Cardiac fibroblast (primary cell): ENCODE data around the gene LSM5.

Experiments
- DNase-seq, 2 donors: peaks; one replicate each; pipeline versions ENCODE4 v3.0.0 to v3.0.0-alpha.2; 2010; ENCODE audit warnings: low read depth in 2 of 2
- H3K4me3 ChIP-seq, 2 donors: replicated peaks in 1 of 2; 1 replicate in 1 of 2; 2 replicates in 1 of 2; pipeline ENCODE4 v1.5.1; 2011; ENCODE audit warnings: low read depth in 2 of 2, low read length in 2 of 2, mild to moderate bottlenecking in 2 of 2, moderate library complexity in 1 of 2
- TF ChIP-seq, protein P1 (sequence below): IDR thresholded peaks from one replicate; pipeline ENCODE4 v1.5.1; 2011; ENCODE audit warnings: low read depth, mild to moderate bottlenecking, low read length, inconsistent platforms

Gene LSM5

DNA sequence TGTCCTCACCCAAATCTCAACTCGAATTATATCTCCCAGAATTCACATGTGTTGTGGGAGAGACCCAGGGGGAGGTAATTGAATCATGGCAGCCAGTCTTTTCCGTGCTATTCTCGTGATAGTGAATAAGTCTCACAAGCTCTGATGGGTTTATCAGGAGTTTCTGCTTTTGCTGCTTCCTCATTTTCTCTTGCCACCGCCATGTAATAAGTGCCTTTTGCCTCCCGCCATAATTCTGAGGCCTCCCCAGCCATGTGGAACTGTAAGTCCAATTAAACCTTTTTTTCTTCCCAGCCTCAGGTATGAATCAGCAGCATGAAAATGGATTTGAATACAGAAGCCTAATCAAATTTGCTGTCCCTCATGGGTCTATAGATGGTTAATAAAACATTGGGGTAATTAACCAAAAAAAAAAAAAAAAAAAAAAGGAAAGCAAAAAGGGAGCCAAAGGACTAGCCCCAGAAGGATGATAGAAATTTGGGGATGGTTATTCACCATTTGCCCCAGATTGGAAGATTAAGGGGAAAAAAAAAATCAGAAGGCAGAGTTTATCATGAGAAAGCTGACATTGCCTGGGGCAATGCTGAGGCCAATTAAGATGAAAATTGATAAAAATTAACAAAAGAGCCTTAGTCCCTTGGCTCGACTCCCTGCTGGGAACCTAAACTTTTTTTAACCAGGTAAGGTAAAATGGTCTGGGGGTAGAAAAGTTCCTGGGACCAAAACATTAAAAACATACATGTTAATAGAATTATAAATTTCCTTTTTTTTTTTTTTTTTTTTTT lies 32.8 kb upstream of the LSM5 start:
- no peak for DNase-seq
- TF ChIP-seq, protein P1, sequence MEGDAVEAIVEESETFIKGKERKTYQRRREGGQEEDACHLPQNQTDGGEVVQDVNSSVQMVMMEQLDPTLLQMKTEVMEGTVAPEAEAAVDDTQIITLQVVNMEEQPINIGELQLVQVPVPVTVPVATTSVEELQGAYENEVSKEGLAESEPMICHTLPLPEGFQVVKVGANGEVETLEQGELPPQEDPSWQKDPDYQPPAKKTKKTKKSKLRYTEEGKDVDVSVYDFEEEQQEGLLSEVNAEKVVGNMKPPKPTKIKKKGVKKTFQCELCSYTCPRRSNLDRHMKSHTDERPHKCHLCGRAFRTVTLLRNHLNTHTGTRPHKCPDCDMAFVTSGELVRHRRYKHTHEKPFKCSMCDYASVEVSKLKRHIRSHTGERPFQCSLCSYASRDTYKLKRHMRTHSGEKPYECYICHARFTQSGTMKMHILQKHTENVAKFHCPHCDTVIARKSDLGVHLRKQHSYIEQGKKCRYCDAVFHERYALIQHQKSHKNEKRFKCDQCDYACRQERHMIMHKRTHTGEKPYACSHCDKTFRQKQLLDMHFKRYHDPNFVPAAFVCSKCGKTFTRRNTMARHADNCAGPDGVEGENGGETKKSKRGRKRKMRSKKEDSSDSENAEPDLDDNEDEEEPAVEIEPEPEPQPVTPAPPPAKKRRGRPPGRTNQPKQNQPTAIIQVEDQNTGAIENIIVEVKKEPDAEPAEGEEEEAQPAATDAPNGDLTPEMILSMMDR, result no peak

DNA sequence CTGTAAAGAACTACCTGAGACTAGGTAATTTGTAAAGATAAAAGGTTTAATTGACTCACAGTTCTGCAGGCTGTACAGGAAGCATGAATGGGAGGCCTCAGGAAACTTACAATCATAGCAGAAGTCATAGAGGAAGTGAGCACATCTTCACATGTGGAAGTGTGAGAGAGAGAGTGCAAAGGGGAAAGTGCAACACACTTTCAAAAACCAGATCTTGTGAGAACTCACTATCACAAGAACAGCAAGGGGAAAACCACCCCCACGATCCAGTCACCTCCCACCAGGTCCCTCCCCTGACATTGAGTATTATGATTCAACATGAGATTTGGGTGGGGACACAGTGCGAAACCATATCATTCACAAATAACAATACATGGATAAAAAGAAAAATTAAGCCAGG lies 29.6 kb upstream of the LSM5 start:
- DNase-seq, result no peak
- no peak overlapping the region for H3K4me3 ChIP-seq
- TF ChIP-seq, protein P1, result no peak

More for the DNA sequence above, 32.8 kb upstream of the LSM5 start:
- no peak overlapping the region for H3K4me3 ChIP-seq

DNA sequence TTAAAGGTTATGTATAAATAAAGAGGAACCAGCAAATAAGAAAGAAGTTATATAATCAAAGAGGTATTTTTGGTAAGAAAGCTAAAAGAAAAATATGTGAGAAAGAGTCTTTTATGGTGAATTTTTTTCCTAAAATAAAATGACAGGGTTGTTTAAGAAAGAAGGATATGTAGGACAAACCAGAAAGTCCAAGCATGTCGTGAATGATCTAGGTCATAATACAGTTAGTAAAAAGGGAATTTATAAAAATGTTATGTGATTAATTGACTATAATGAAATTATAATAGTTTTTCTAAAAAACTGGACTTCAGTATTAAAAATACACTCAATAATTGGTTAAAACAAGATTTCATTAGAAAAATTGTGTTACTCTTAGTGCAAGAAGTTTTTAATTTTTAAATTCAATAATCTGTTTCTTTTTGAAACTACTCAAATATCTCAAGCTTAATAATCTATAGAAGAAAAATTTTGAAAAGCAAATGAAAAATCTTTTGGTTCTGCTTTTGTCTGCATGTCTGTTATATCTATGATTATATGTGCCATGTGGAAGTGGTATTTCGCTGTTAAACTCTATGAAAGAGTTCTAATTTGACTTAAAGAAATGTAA lies 28.5 kb upstream of the LSM5 start:
- H3K4me3 ChIP-seq, result no peak overlapping the region
- peak; percentile 29 to 62 for DNase-seq
- TF ChIP-seq, protein P1, result no peak

DNA sequence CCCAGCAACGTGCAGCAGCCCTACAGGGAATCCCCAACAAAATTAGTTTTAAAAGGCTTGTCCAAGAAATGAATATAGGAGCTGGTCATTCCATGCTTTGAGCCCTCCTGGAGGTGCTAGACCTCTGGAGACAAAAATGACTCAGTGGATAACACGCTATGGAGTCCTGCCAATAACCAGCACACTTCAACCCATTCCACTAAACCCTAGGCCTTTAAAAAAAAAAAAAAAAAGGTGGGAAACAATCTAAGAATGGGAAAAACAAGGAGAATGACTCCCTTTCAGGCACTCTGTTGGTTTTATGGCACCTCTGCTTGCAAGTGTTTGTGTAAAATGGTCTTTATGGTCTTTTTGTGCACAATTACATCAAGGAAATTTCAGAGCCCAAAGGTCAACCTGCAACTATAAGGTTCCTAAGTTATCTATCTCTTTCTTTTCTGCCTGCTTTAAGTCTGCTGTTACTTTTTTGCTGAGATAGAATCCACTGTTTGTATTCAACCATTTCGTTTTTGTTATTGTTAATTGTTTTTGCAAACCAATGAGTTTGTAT lies 26.4 kb upstream of the LSM5 start:
- peak; percentile 54 to 90 for DNase-seq
- TF ChIP-seq, protein P1, result no peak
- peak overlapping the region in 1 of 2 donors; percentile 2 for H3K4me3 ChIP-seq

DNA sequence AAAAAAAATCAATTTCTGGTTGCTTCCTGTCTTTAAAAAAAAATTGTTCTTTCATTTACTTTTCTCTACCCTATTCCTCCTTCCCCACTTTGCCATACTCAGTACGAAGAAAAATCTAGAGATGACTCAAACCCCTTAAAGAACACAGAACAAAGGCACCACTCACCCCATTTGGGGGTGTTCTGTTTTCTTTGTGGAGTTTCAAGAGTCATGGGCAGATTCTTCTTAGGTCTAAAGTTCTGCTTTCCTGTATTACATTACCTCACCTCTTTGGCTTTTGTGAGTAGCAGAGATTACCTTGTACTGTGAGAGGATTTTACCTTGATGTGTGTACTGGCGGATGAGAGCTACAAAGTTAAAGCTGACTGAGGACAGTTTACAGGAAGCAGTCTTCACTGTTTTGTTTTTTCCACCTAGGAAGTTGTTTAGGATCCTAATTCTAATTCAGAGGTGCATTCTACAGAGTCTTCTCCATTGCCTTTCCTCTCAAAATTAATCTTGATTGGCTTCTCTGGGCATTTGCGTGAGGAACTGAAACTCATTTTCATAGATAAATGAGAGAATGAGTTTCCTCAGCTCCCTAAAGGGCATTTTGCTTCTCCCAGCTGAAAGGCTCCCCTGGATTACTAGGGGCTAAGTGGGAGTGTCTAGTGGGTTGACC lies 25.8 kb upstream of the LSM5 start:
- peak in 1 of 2 donors; percentile 84 for DNase-seq

DNA sequence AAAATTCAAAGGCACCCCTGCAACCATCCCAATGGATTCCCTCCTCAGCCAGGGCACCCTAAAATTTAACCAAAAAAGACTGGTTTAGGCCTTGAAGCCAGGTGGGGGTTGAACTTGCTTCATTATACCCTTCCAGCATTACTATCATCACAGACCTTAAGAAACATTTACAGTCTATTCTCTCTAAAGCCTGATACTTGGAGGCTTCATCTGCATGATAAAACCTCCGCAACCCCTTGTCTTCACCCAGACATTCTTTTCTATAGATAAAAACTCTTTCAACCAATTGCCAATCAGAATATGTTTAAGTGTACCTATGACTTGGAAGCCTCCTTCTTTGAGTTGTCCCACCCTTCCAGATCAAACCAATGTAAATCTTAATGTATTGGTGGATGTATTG lies 23.0 kb upstream of the LSM5 start:
- DNase-seq, result no peak
- TF ChIP-seq, protein P1, result no peak
- H3K4me3 ChIP-seq, result no peak overlapping the region

More for the DNA sequence above, 25.8 kb upstream of the LSM5 start:
- peak overlapping the region in 1 of 2 donors; percentile 2 for H3K4me3 ChIP-seq
- TF ChIP-seq, protein P1, result no peak
